GOT3 (cell line): Measurements from ENCODE around the gene SKAP2.

ENCODE experiments used
- DNase-seq: peaks from one replicate; lab custom pipeline; 2025; ENCODE audit warnings: mixed read lengths; lab: John Stamatoyannopoulos, UW

The SKAP2 gene

GRCh38 chr7:26633557-26633956 is 230.8 kb downstream of the SKAP2 start:
- no peak for DNase-seq

GRCh38 chr7:26631601-26632000 is 232.8 kb downstream of the SKAP2 start:
- no peak for DNase-seq

DNA sequence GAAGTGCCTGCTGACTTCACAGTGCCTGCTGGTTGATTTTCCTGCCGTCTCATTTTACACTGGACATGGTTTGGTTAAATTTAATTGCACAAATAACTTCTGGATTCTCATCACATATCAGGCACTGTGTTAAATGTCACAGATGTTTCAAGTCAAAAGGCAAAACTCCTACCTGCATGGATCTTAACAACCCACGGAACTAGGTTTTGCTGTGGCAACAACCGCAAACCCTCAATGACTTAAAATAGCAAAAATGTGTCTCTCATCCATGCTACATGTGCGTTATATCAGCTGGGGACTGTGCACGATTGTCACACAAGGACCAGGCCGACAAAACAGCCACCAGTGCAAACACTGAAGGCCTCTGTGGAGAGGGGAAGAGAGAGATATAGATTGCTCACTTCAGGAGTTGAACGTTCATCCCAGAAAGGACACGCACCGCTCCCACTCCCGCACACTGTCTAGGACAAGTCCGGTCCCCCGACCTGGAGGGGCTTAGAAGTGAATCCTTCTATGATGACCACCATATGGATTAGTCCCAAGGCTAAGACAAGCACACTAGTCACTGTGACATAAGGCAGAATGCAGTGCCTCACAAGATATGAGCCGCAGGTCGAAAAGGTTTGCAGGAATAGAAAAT is 233.3 kb downstream of the SKAP2 start:
- no peak for DNase-seq

- no peak for DNase-seq
These were observed 234.0 kb downstream of the SKAP2 start for GRCh38 chr7:26630361-26630760.

GRCh38 chr7:26629696-26630095 is 234.7 kb downstream of the SKAP2 start:
- no peak for DNase-seq

- DNase-seq, result no peak
These were observed 236.5 kb downstream of the SKAP2 start for GRCh38 chr7:26627891-26628341.

DNA sequence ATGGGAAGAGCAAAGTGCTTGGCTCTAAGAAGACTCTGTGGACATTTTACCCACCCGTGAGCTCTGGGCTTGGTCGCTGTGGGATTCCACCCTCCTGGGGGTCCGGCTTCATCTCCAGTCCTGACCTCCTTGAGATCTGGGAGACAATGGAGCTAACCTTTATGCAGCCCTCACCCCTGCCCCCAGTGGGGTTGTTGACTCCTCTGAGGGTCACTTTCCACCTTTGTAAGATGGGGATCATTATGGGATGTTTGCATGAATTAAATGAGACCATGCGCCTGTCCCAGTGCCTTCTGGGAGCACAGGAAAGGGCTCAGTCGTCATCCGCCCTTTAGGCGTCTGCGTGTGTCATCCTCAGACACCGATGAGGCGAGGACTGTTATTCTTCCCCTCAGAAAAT is 237.2 kb downstream of the SKAP2 start:
- DNase-seq, result no peak

GRCh38 chr7:26626687-26627086 is 237.7 kb downstream of the SKAP2 start:
- no peak for DNase-seq

GRCh38 chr7:26626156-26626555 is 238.2 kb downstream of the SKAP2 start:
- DNase-seq, result no peak

GRCh38 chr7:26625286-26625685 is 239.1 kb downstream of the SKAP2 start:
- no peak for DNase-seq

DNA sequence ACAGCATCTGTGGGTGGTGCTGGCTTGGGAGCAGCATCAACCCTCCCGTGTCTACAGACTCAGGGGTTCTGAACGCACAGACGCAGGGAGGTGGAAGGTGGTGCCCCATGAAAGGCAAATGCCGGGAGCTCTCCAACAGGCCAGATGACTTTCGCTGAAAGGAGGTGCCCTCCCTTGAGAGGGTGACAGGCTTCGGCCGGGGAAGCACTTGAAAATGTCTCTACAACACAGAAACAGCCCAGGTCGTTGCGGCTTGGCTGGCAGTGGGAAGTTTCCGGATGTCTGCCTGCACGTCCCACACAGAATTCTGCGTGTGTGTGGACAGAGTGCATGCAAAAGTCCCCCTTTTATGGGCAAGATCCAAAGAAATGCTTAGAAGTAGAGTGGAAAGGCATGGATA is 239.6 kb downstream of the SKAP2 start:
- no peak for DNase-seq

GRCh38 chr7:26624431-26624830 is 240.0 kb downstream of the SKAP2 start:
- no peak for DNase-seq

GRCh38 chr7:26620352-26620751 is 244.0 kb downstream of the SKAP2 start:
- DNase-seq, result no peak

DNA sequence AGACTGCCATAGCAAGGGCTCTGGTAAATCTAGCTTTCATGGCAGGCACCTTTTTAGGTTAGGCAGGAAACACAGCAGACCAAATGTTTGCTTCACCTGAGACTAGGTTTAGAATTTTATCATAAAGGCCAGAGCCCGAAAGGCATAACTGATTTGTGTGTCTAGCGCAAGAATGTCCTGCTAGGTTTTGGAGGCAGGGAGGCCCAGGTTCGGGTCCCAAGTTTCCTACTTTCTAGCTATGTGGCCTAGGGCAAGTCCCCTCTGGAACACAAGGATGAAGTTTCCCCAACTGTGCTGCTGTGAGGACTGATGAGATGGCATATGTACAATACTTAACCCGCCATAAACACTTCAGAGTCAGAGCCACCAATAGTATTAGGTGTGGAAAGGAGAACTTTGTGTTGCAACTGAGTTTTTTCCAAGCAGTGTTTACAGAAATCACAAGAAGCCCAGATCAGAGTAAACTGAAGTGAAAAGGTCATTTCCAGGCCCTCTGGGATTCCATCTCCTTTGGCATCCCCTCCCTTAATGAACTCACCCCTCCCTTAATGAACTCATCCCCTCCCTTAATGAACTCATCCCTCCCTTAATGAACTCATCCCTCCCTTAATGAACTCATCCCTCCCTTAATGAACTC is 244.9 kb downstream of the SKAP2 start:
- DNase-seq, result no peak

GRCh38 chr7:26618898-26619297 is 245.5 kb downstream of the SKAP2 start:
- DNase-seq, result no peak

GRCh38 chr7:26618449-26618848 is 245.9 kb downstream of the SKAP2 start:
- DNase-seq, result no peak
